Ureter (tissue), 1 donor: Measurements from ENCODE around the gene NDST3. TPM values are rescaled to one million over a fixed set of nuclear protein-coding genes. Genes with fewer than 3 reads are reported as not detected.
A peak's percentile ranks its signal among the peaks of the same experiment; 100 is the strongest.
"Not testable (repeated sequence)": the region's sequence is repeated elsewhere in the genome, so short reads cannot be mapped to it uniquely, and the experiment has no call there.

ENCODE experiments used
- DNase-seq: peaks from one replicate; pipeline ENCODE4 v3.0.0-alpha.2; 2020; ENCODE audit warnings: low spot score
- total RNA-seq: library from RNA; stranded (reverse); gene quantifications from one replicate; pipeline ENCODE4 v1.2.4, GENCODE V29; 2023
- donor health status: DM: yes; HTN: yes; CAD: no.

Gene NDST3
- total RNA-seq, 1 donor from 2014 or later = not detected

DNA sequence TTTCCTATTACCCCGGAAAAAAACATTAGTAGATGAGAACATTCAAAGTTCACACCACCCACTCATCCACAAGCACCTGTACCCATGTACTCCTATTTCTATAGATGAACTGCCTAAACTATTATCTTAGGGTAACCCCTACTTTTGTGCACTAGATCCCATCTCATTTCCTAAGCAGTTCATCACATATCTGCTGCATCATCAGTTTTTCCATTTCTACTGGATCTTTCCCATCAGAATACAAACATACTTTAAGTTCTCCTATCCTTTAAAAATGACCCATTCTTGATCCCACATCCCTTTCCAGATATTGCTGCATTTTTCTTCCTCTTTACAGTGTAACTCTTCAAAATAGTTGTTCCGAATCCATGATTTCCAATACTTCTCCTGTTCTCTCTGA, 237.5 kb downstream of the NDST3 start:
- no peak for DNase-seq

DNA sequence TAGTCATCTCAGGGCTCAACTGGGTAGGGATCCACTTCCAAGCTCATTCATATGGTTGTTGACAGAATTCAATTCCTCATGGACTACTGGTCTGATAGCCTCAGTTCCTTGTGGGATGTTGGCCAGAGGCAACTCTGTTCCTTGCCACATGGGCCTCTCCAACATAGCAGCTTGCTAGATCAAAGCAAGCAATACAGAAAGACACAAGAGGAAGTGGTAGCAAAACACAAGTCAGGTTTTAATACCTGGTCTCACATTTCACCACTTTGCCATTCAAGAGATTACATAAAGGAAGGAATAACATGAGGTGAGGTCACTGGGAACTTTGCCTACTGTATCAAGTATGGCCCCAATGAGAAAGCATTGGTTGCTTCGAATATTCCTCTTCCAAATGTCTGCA, 239.4 kb downstream of the NDST3 start:
- no peak for DNase-seq

DNA sequence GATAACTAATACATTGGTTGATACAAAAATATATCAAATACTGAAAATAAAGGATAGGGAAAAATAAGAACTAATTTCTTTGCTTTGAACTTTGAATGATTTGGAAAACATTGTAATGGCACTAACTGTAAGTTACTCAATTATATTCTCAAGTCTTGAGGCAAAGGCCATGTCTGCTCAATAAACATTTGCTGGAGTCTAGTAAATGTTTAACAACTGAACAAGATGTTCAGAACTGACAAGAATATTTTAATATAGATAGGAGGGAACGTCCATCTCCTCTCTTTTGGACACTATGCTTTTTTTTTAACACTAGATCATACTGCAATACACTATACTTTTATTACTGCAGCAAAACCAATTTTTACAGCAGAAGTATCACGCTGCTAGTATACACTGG, 242.3 kb downstream of the NDST3 start:
- no peak for DNase-seq

DNA sequence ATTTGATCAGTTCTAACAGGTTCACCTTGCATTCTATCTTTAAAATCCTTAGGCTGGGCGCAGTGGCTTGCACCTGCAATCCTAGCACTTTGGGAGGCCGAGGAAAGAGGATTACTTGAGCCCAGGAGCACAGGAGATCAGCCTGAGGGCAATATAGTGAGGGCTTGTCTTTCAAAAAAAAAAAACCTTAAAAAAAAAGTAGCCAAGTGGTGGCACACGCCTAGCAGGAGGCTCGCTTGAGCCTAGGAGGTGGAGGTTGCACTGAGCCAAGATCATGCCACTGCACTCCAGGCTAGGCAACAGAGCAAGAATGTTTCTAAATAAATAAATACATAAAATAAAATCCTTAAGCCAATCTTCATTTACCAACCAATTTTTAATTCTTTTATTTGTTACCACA, 243.0 kb downstream of the NDST3 start:
- no peak for DNase-seq

DNA sequence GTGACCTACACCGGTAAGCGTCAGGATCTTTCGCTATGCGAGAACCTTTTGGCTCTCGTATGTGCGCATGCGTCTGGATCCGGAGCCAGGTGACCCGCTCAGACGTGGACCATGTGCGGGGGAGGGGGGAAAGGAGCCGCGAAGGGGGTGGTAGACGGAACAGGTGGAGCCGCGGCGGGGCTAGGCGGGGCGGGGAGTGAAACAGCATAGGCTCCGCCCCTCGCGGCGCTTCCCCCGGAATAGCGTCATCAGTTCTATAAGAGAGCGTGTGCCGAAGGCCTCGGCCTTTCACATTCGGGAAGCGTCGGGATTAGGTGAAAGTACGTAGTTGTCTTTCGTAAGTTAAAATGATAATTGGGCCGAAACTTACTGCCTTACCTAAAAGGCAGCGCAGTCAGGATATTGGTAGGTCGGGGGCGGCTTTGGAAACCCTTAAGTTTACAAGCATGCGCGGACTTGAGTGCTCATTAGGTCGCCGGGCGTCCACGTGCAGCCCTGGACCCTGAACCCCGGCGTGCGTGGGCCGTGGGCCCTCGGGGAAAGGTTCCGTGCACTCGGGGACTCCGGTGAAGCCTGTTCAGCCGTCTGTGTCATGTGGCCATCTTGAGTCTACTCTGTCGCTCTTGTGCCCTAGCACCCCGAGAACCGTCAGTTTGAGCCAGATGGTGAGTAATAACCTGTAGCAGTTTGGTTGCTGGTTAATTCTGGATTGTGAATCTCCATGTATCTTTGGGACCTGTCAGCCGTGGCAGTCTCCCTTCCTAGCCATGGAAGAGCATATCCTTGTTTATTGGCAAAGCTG, 244.4 kb downstream of the NDST3 start:
- peak; percentile 98 for DNase-seq

DNA sequence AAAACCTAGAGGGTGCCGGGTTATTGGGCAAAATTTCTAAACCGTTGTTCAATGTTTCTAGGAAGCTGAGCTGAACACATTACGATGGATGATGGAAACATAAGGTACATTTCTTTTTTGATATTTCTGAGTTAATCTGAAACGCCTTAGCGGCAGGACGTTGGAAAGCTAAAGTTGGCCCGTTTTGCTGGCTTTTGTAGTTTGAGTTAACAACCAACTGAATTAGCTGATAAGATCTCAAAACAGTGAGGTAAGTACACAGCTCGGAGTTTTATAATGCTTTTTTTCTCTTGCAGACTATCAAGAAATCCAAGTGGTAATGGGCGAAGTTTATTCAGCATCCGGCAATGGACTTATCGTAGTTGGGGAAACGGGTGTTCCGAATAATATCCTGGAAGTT, 245.0 kb downstream of the NDST3 start:
- no peak for DNase-seq

DNA sequence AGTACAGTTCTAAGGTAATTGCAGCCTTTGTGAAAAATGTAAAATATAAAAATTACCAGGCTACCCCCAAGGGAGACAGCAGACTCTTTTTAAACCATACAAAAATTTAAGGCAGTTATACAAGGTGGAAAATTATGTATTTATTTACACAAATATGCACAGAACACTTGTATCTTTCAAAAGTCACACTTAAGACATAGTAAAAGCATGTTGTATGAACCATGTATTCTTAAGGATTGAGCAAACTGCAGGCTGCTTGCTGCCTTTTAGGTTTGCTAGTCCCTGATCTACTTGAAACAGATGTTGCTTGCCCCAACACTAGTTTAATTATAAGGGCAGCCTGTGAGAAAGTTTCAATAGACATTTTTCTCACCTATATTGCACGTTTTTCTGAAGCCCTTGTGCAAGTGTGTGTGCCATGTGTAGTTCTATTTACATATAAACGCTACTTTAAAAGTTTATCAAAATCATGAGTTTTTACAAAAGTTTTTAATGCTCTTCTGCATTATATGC, 245.7 kb downstream of the NDST3 start:
- no peak for DNase-seq

DNA sequence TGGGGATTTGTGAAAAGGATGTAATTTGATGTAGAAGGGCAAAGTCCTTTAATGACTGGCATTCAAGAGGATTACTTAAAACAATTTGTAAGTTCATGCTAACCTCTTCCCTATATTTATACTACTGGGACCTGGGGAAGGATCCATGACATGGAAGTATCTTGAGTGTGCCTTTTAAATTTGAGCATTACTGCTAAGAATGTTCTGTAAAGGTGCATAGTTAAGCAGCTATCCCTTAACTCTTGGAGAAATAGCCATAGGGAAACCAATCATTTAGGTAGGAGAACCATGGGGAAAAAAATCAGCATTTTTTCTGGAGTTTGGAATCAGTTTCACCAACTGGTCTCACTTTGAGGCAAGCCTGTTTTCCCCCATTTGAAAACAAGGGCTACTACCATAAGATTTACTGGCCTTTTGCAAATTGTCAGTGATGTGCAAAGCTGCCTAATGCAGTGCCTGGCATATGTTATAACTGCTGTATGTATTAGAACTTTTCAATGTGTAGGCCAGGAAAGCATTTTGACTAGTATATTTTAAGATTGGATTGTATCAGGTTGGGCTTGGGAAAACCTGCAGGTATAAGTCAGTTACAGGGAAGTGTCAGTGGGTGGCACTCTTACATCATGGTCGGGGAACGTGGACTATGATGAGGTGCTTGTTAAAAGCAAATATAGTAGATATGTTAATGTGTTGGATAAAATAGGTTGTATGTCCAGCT, 246.4 kb downstream of the NDST3 start:
- peak; percentile 55 for DNase-seq

DNA sequence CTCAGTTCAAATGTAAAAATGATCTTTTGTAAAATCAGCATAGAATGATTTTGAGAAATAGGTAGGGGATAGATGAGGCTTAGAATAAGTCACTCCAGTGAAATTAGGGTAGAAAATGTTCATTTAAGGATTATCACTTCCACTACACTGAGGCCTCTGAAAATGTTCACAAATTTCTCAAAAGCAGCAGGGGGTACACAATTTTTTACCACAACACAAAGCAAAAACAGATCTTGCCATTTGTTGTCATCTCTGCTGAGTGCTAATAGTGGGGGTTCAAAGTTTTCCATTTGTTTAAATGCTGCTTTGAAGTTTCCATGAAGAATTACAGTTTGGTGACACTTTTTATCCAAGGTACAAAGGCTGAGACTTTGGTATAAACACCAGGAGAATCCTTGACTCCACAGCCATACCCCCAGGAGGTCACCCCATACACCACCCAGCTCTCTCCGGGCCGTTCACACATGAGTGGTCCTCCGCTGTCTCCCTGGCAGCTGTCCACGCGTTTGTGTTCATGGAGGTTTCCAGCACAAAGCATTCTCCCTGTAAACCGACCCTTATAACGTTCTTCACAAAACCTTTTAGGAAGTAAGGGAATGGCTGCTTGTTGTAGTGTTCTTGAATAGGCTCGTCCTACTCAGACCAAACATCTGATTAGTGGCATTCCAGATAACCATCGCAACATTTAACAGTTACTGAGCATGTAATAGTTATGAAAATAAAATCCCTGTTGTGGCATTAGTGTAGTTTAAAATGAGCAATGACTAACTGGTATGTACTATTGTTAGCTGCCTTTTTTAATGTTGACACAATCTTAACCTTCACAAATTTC, 247.5 kb downstream of the NDST3 start:
- no peak for DNase-seq

DNA sequence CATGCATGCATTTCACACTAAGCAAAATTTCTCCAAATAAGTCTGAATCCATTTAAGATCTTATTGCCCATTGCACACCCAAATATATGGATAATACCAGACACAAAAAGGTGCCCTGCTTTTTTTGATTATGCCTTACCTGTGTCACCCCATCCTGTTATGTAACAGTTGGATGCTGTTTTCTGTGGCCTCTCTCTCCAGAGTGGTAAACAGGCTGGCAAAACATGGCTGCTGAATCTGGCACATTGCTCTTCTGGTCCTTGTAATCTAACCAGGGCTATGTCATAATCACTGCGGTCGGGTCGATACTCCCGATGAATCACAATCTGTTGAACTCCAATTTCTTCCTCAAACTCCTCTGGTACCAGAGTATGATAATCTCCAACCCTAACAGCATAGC, 248.4 kb downstream of the NDST3 start:
- DNase-seq = no peak

DNA sequence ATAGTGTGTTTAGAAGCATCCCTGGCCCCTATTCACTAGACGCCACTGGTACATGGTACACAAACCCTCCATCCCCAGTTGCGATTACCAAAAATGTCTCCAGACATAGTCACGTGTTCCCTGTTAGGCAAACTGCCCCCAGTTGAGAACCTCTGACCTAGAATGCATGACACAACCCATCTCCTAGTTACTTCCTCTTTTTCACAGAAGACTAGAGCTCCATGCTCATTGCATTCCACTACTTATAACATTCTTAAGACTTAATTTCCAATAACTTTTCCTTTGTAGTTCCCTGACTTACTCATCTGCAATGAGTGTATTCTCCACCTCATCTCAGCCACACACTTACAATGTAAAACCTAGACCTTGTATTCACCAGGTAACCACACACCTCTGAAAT, 249.9 kb downstream of the NDST3 start:
- DNase-seq = no peak

DNA sequence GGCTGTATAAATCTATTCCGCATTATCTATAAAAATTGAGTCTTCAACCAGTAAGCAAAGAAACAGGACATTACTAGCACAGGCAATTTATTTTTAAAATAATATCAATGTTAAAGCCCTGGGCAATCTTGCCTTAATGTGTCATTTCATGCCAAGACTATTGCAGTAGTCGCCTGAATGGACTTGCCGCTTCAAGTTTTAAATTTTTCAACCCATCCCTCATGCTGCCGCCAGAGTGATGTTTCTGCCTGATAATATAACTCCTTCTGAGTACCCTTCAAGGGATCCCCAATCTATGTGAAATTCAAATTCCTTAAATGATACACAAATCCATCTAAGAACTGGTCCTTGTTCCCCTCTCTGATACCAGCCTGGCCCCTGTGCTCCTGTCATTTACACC, 251.6 kb downstream of the NDST3 start:
- no peak for DNase-seq

DNA sequence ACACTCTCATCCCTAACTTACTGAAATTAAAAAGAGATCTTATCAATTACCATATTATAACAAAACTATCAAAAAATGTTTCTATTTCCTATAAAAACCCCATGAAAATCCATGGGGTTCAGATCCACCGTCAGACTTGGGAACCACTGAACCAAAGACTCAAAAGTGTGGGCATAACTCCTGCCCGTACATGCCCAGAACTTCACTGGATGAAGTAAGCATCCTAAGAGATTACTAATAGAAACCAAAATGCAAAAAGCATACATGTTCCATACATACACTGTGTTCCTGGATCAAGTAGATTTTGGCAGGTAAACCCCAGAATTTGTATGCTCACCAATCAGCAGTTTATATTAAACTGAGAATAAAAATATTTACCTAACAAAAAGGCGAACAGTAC, 252.4 kb downstream of the NDST3 start:
- DNase-seq = no peak

DNA sequence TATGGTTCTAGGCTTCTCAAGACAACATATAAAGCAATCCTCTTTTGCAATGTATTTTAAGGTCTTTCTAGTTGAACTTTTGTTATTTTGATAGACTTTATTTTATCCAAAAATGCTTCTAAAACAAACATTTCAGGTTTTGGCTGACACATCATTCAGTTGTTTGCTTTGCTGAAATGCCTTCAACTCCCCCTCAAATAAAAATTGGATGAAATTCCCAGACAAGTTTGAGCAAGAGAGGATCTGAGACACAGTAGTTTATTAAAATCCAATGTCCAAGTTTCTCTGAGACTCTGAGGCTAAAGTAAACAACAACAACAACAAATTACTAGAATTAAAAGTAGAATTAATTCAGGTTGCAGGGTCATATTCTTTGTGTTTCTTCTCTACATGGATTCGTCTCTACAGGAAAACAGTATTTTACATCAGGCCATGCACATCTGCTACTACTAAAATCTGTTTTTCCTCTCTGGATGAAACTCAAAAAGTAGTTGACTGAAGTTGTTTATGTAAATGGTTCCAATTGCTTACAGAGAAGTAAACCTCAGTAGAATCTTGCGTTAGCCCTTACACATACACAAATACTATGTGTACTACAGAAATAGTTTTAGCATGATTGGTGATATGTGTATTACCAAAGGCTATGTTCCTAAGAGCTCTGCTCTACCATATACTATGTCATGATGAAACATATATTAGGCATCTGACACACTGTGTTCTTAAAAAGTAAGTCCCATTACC, 253.6 kb downstream of the NDST3 start:
- DNase-seq = no peak

DNA sequence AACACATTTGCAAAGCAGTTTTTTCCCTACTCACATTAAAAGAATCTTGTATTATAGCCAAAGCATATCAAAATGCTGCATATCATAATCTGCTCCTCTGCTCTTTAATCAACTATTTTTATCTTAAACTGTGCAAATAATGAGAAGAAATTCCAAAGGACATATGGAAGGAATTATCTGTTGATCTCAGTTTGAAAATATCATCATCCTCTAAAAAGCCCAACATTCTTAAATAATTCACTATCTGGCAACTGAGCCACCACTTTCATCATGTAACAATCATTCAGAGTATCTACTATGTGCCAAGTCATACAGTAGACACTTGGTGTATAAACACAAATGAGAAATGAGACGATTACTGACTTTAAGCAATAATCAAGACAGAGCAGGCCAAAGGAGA, 255.5 kb downstream of the NDST3 start:
- DNase-seq = no peak

DNA sequence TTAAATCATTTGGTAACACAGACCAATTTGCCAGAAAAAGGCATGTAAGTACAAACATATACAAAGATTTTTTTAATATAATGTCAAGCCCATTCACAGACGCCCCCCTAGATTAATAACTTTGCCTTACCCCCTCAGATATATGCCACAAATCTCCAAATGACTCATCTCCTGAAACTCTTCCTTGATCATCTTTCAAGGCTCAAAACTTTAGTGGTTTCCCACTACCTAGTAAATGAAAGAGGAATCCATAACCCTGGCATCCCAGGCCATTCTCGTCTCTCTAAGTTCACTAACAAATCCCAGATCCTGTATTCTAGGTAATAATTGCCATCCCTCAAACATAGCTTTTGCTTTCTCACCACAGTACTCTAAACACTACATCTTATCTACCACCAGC, 256.7 kb downstream of the NDST3 start:
- DNase-seq = no peak

DNA sequence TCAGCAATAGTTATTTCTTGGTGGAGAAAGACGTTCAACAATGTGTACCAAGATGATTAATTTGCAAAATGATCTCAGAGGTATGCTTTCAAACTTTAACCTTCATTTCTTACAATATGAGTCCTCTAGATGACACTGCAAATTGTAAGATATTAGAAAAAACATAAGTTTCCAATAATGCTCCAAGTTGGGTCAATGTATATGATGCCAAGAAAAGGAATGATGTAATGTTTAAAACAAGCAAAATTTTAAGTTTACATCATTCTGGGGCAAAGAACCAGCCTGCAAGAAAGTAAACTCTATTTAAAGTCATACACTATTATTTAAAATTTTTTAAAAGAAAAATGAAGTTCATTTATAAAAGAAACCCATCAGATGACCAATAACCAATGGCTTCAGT, 262.4 kb downstream of the NDST3 start:
- DNase-seq = no peak

DNA sequence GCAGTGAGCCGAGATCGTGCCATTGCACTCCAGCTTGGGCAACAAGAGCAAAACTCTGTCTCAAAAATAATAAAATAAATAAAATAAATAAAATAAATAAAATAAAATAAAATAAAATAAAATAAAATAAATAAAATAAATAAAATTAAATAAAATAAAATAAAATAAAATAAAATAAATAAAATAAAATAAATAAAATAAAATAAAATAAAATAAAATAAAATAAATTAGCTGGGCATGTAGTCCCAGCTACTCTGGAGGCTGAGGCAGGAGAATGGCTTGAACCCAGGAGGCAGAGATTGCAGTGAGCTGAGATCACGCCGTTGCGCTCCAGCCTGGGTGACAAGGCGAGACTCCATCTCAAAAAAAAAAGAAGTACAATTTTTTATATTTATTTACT, 265.3 kb downstream of the NDST3 start:
- DNase-seq = not testable (repeated sequence)

DNA sequence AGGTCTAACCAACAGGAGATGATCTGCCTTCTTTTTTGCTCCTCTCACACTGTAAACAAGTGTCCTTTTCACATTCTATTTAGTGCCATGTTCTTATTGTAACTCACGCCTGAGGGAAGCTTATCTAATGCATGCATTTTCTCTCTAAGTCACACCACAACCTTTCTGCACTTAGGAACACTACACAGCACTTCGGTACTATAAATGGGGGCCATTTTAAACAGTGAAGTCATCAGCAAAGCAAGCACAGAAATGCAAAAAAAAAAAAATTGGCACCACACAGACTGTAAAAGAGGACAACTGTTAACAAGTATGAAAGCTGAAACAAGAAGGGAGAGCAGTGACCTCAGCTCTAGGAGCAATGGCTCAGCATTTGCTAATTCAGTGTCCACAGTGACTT, 273.4 kb downstream of the NDST3 start:
- no peak for DNase-seq
